ENCODE data around the gene GOLGB1.

Gene GOLGB1

GRCh38 chr3:121629601-121630000, 119.9 kb downstream of the GOLGB1 start:
- DNase-seq: no peak

GRCh38 chr3:121627622-121628021, 121.9 kb downstream of the GOLGB1 start:
- DNase-seq: no peak

DNA sequence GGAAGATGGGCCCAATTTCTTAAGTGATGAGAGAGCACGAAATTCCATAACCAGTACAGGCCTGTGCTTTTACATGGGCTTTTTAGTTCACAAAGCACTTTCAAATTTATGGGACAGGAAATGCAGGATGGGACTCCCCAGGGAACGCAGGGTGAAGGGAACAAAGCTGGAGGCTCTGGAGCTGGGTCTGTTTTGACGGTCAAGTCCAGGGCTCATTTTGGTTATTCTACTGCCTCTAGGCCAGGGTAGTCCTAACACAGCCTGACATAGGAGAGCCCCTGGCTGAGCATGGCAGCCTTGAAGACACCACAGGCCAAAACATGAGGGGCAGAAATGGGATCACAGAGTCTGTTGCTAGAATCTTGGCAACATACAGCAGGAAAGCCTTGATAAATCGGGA, 122.3 kb downstream of the GOLGB1 start:
- DNase-seq: no peak

- DNase-seq: no peak
Observed at GRCh38 chr3:121626495-121626894, 123.0 kb downstream of the GOLGB1 start.

DNA sequence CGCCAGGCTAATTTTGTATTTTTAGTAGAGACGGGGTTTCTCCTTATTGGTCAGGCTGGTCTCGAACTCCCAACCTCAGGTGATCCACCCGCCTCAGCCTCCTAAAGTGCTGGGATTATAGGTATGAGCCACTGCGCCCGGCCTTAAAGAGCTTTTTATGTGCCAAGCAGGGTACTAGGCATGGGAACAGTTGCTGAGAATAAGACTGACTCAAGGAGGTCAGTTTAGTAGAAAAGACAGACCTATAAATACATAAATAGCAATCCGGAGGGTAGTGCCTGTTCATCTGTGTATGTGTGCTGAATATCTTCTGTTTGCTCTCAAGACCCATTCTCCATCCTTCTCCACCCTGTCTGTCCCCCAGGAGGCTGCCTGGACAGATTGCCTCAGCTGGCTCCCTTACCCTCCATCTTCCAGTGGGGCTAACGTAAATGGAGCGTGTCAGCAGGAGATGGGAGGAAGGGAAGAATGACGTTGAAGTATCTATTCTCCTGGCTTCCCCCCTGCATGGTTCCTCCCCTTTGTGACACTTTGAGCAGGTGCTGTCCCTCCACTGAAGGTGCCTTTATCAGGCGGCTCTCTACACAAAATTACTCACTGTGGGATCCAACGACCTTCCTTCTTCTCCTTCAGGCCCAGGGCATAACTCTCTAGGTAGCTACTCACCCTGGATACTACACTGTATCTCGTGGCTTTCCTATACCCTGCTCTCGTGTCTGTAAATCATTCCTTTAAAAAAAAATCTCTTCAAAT, 125.2 kb downstream of the GOLGB1 start:
- no peak for DNase-seq

- DNase-seq: no peak
Observed at GRCh38 chr3:121621491-121621890, 128.1 kb downstream of the GOLGB1 start.

DNA sequence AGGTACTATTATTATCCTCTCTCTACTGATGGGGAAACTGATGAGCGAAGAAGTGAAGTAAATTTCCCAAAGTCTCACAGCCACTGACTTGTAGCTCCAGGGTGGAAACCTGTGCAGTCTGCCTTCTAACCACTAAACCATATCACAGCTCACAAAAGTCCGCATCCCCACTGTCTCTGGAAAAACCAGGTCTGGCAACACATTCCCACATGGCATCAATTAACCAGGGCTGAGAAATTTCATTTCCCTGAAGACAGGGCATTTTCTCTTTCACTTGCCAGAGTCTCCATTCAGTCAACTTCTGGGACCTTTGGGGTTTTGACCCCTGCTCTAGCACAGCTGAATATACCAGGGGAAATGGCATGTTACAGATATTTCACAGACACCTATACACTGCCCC, 129.8 kb downstream of the GOLGB1 start:
- DNase-seq: no peak
